ENCODE measurements around the gene TULP1. TPM values are rescaled to one million over a fixed set of nuclear protein-coding genes. Genes with fewer than 3 reads are reported as not detected.

Gene TULP1
- total and polyA plus RNA-seq, 2 of the 13 experiments (the other 11 are each of a cell fraction or from before 2014, with no cell fraction given), result not detected

GRCh38 chr6:35522660-35523658 is 10.3 kb upstream of the TULP1 start (continued):
- TF ChIP-seq BATF2 (CRISPR knock-in tag; IDR thresholded peaks at IDR 0.05) (no peak), ZNF138 (CRISPR knock-in tag; IDR thresholded peaks at IDR 0.05; ENCODE audit: low read depth) (no peak), YY1 (IDR thresholded peaks at IDR 0.05; ENCODE audit: insufficient read depth, insufficient replicate concordance, low read depth, low read length) (peak; percentile 16), ZNF546 (CRISPR knock-in tag; conservative IDR thresholded peaks at IDR 0.05) (no peak), ZNF570 (CRISPR knock-in tag; IDR thresholded peaks at IDR 0.05; ENCODE audit: borderline replicate concordance) (no peak), ELK4 (CRISPR knock-in tag; IDR thresholded peaks at IDR 0.05; ENCODE audit: borderline replicate concordance) (no peak), WIZ (CRISPR knock-in tag; IDR thresholded peaks at IDR 0.05) (no peak), TGIF2 (CRISPR knock-in tag; IDR thresholded peaks at IDR 0.05) (no peak), NFKBIZ (CRISPR knock-in tag; IDR thresholded peaks at IDR 0.05) (0 out of 2 replicates have a peak, but pooled peaks have one; percentile 16), MAFF (IDR thresholded peaks at IDR 0.05; ENCODE audit: low read depth, low read length) (no peak), HOXA5 (CRISPR knock-in tag; IDR thresholded peaks at IDR 0.05) (0 out of 2 replicates have a peak, but pooled peaks have one; percentile 43), ZNF891 (CRISPR knock-in tag; IDR thresholded peaks at IDR 0.05) (0 out of 2 replicates have a peak, but pooled peaks have one; percentile 20), SMARCE1 (IDR thresholded peaks at IDR 0.05; ENCODE audit: borderline replicate concordance) (no peak), KLF9 (CRISPR knock-in tag; IDR thresholded peaks at IDR 0.05; ENCODE audit: low read depth) (no peak), ZNF407 (CRISPR knock-in tag; IDR thresholded peaks at IDR 0.05; ENCODE audit: not compliant biosample characterization) (no peak), ZNF543 (CRISPR knock-in tag; IDR thresholded peaks at IDR 0.05) (no peak), ZKSCAN5 (CRISPR knock-in tag; IDR thresholded peaks at IDR 0.05) (no peak), HDAC6 (IDR thresholded peaks at IDR 0.05; ENCODE audit: low read depth, low read length) (no peak)
